Activated CD8-positive, alpha-beta memory T cell treated with anti-CD3 and anti-CD28 coated beads for 48 hours (primary cell): Measurements from ENCODE around the gene KATNBL1.

Experiments used
- DNase-seq, 3 experiments: peaks; one replicate each; pipeline ENCODE4 v3.0.0-alpha.2; 2020; ENCODE audit warnings: low read depth in 2 of 3, low spot score in 2 of 3

KATNBL1 gene, protein sequence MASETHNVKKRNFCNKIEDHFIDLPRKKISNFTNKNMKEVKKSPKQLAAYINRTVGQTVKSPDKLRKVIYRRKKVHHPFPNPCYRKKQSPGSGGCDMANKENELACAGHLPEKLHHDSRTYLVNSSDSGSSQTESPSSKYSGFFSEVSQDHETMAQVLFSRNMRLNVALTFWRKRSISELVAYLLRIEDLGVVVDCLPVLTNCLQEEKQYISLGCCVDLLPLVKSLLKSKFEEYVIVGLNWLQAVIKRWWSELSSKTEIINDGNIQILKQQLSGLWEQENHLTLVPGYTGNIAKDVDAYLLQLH

DNA sequence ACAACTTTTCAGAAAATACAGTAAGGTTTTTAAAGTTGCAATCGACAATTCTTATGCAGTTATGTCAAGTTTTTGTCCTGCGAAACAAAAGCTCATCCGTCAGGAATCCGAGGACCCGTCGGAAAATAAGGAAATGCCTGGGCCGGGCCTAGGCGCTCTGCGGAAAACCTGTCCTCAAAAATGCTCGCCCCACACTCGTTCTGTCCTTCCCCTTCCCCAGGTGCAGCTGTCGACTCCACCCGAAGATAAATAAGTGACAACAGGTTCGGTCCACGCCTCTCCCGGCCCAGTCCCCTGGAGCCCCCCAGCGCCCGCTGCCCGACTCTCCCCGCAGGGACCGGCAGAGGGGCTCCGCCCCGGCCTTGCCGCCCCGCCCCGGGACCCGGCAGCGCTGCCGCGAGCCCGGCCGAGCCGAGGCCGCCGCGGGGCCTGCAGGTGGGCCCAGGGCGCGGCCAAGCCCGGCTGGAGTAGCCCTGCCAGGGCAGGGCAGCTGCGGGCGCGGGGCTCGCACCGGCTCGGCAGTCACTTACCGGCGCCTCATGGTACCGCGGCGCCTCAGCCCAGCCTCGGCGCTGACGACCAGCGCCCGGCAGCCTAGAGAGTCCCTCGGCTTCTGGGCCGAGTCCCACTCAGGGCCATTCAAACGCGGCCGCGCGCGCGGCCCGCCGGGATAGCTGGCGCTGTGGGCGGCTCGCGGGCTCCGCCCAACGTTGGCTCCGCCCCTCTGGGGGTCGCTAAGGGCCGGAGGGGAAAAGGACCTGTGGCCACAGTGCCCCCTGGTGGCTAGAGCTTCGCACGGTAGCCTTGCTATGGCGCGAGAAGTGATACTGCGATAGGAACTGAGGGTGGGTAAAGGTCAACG lies at the start of gene KATNBL1:
TSS of gene KATNBL1 (minus strand) at position 676 of the 862 bp plus-strand sequence. CDS start 46,420 bp downstream, outside the sequence.
- DNase-seq, result peak; percentile 89 to 99 (median 99)

DNA sequence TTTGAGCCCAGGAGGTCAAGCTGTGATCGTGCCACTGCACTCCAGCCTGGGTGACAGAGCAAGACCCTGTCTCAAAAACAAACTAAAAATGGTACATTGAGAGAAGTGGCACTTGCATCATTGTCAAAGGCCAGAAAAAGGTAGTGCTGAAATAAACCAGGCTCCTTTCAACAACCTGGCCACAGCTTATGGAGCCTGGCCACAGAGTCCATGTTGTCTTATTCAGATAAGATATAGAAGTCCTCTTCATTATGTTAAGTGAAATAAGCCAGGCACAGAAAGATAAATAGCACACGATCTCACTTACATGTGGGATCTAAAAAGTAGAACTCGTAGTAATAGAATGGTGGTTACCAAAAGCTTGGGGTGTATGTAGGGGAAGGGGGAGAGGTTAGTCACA lies 49.7 kb upstream of the KATNBL1 start:
- DNase-seq, result no peak

DNA sequence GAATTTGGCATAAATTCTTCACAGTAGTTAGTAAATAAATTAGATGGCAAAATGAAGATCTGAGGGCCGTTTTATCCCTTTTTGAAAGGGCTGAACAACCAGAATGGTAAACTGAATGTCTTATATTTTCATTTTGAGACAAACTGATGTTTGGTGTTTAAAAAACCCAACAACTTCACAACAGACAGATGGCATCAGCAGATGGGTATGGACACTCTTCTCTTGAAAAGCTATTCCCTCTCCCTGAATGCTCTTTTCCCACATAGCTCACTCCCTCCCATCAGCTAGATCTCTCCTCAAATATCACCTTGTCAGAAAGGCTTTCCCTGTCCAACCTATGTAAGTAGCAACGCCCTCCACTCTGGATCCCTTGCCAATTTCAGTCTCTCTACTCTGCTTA lies 48.3 kb upstream of the KATNBL1 start:
- no peak for DNase-seq

DNA sequence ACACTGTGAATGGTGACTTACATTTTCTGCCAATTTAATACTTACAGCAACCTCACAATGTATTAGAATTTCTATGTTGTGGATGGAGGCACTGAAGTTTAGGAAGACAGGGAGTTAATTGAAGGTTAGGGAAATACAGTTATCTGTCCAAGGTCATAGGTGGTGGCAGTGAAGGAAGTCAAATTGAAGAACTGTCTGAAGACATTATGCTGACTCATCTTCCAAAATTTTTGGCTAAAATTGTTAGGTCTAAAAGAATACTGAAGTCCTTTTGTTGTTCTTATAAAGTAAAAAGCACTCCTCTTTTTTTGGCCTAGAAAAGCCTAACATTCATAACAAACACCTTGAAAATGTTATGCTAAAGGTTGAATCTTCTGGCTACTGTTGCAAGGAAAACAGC lies 42.6 kb upstream of the KATNBL1 start:
- no peak for DNase-seq

DNA sequence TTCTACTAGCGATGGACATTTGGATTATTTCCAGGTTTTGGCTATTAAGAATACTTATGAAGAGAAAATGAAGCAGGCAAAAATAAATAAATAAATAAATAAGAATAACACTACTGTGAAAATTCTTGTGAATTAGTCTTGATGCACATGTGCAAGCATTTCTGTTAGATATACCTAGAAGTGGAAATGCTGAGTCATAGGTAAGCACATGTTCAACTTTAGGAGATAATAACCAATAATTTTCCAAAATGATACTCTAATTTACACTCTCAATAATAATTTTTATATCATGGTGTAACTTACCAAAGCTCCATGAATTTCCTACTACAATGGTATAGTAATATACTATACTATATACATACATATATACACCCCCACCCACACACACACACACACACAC lies 38.3 kb upstream of the KATNBL1 start:
- no peak for DNase-seq

DNA sequence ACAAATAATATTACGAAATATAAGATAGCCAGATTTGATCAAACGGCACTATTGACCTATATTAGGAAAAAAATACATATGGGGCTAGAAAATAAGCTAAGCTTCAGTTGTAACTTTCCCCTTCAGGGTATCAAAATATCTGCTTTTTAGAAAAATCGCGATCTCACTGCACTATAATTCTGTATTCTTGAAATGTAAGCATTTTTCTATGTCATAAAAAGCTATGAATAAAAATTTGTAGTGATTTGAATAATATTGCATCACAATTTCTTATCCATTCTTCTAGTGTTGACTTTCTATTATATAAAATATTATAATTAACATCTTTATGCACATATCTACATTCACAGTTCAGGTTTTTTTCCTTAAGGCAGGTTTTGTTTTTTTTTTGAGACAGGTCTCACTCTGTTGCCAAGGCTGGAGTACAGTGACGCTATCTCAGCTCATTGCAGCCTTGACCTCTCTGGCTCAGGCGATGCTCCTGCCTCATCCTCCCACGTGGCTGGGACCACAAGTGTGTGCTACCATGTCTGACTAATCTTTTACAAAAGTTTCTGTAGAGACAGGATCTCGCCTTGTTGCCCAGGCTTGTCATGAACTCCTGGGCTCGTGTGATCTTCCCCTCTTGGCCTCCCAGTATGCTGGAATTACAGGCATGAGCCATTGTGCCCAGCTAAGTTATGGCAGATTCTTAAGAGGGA lies 36.5 kb upstream of the KATNBL1 start:
- DNase-seq, result no peak

DNA sequence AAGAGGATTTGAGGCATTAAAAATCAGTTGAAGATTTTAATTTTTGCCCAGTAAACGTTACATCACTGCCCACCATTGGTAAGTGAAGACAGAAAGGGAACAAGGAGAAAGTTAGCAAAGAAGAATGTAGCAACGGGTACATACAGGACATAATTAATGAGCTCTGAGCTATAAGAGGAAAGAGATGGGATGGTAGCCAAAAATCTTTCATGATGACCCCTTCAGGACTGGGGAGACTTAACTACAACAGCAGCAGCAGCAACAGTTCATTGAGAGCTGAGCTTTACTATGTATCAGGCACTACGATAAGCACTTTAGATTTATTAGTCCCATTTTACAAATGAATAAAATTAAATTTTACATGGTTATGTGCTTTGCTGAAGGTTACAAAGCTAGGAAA lies 33.3 kb upstream of the KATNBL1 start:
- DNase-seq, result no peak

DNA sequence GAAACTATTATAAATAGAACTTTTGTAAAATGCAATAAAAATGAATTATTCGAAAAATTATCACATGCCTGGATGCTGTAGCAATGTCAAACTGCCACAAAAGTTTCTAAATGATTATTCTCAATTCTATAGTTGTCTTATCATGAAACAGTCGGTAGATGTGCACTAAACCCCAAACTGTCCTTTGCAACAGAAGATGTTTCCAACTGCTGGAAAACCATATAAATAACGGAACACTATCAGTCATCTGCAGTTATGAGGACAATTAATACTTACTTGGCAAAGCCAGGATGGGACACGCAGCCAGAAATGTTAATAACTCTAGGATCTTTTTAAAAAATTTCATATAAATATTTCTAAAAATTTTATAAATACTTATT lies 32.4 kb upstream of the KATNBL1 start:
- DNase-seq, result no peak

DNA sequence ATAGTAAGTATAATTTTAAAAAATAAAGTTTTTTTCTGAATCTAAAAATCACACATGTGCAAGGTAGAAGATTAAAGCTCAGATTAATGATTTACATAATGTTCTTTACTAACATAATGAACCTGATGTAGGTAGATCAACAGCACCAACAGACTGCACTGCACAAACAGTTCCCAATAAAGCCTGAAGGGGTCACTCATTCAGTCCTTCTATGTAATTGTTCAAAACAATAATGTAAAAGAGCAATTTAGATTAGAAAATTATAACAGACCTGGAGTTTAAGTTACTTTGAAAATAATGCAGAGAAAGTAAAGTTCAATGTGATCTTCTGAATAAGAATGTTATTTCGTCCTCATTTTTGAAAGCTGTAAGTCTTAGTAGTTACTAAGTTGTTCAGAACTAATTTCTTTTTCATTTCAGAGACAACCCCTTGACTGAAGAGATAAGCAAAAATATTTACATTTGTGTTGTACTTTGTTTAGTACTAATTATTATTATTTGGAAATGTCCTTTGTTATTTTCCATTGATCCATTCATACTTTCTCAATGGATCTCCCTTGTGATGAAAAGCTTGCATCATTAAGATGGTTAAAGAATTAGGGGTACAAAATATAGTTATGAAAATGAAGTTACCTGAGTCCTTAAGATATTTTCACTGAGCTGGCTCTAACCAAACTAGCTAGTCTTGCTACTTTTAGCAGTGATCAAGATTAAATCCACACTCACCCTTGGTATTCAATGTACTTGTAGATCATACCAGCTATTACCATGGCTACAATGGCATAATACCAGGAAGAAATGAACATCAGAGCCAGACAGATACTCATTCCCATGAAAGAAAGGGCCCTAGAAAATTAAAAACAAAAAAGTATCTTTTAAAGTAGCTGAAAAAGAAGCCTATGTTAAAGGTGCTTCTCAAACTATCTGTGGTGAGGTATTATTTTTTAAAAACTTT lies 31.8 kb upstream of the KATNBL1 start:
- no peak for DNase-seq

DNA sequence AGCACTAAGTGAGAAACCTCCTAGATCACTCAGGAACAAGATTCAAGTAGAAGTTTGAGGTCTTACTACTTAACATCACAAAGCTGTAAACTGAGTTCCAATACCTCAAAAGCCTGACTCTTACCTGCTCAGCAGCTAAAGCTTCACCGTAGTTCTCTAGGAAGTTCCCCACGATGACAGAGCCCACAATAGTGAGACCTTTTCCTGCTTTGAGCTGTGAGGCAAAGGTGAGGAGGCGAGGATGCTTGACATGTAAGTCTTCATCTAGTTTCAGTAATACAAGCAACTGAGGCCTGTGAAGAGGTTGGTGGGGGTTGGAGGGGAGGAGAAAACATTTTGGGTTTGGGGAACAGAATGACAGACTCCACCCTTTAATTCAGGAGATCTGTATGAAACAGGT lies 30.6 kb upstream of the KATNBL1 start:
- peak in 1 of 3 experiments; percentile 17 for DNase-seq

DNA sequence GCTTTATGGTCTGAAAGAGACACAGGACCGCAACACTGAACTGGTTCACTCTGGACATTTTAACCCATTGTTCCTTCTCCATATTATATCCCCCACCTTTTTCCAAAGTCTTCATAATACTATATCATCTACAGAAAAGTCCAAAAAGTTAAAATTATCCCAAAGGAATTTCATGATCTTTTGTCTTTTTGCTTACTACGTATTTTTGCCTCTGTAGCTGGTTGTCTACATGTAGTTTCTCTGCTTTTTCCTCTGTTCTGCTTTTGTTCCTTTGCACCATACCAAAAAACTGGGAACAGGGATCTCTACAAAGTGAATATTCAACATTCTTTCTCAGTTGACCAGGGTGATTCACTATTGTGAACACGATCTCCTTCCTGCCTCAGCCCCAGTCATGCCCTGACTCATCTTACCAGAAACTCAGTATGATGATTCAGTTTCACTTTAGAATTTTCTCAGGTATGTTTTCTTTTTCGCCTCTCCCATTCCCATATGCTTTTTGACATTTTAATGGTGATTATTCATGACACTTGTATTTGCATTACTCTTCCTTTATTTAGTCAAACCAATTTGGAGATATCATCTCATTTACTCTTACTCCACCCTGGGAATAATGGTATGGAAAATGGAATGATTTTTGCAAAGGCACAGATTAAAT lies 29.4 kb upstream of the KATNBL1 start:
- DNase-seq, result no peak

DNA sequence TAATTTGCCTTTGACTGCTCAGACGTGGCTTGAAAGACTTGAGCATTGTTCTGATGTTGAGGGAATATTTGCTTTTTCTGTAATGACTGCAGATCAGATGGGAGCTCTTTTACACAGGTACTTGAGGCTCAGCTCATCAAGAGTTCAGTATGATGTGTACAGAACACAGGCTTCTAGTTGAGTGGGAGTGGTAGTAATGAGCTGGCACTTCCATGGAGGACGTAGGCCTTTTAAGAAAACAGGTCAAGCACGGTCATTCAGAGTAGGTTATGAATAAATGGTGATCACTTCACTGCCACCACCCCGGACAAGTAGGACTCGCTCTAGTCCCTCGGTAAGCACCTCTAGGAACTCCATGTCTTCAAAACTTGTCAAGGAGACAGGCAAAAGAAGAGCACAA lies 23.7 kb upstream of the KATNBL1 start:
- DNase-seq, result no peak

DNA sequence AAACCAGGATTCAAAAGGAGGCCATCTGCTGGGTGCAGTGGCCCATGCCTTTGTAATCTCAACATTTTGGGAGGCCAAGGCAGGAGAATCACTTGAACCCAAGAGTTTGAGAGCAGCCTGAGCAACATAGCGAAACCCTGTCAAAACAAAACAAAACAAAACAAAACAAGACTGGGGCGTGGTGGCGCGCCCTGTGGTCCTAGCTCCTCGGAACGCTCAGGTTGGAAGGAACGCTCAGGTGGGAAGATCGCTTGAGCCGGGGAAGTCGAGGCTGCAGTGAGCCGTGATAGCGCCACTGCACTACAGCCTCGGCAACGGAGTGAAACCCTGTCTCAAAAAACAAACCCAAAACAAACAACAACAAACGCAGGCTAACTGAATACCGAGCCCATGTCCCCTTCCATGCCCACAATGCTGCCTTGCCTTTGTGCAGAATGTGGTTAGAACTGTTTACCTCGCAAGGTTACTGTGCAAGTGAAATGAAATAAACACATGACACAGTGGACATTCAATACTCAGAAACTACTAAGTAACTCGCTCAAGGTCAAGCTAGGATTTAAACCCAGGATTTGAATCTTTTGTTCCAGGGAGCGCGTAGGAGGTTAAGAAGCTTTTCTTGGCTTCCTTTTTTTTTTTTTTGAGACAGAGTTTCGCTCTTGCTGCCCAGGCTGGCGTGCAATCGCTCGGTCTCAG lies 14.2 kb upstream of the KATNBL1 start:
- DNase-seq, result no peak

DNA sequence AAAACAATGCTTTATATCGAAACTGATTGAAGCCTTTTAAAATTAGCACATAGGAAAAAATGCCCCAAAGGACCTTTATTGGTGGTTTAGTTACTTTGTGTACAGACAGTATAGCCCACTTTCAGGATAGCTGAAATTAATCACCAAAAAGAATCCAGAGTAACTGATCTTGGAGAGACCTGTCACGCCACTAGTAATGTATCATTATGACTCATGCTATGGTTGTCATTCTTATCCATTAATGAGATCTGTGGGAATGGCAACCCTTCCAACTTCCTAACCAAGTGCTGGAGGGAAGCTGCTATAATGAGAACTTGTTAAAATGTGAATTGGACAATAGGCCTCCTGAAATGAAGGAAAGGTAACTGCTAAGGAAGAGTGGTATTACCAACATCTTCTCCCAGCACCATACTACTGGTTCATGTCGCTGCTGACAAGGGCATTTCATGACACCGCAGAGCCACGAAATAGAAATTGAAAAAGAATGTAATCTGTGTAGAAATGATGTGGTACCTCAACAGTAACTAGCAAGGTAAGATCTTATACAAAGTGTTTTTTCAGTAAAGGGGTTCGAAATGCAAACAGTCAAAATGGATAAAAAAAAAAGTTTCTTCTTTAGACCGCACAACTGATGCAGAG lies 7.8 kb upstream of the KATNBL1 start:
- no peak for DNase-seq

DNA sequence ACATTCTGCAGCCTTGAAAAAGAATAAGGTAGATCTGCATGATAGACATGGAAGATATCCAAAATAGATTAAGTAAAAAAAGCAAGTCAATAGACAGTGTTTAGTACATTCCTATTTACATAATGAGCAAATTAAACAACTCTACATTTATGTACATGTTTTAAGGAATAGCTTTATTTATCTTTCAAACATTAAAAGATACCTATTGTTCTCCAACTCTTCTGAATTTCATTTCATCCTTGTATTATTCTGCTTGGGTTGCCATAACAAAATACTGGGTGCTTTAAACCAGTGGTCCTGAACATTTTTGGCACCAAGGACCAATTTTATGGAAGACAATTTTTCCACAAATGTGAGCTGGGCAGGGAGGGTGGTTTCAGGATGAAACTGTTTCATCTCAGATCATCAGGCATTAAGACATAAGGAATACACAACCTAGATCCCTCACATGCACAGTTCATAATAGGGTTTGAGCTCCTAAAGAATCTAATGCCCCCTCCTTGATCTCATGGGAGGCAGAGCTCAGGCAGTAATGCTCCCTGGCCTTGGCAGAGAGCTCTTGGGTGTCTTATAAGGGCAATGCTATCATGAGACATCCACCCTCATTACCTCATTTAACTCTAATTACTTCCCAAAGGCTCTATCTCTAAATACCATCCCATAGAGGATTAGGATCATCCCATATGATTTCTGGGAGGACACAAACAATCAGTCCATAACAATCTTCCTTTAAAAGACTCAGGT lies 6.8 kb upstream of the KATNBL1 start:
- DNase-seq, result no peak

DNA sequence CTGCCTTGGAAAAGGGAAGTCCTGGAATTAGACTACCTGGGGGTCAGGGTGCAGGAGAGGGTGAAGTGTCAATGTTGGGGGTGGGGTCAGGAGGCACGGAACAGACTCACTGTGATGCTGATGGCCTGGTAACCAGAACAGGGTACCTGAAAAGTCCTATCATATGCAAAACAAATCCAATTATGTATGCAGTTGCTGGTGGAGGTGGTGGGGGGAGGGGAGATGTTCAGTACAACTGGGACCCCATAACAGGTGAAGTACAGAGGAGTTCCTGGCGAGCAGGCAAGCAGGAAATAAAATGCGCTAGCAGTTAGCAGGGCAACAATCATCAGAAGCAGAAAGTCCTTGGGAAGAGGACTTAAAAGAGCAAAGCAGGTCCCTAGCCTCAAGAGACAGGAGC lies 4.2 kb upstream of the KATNBL1 start:
- DNase-seq, result no peak

DNA sequence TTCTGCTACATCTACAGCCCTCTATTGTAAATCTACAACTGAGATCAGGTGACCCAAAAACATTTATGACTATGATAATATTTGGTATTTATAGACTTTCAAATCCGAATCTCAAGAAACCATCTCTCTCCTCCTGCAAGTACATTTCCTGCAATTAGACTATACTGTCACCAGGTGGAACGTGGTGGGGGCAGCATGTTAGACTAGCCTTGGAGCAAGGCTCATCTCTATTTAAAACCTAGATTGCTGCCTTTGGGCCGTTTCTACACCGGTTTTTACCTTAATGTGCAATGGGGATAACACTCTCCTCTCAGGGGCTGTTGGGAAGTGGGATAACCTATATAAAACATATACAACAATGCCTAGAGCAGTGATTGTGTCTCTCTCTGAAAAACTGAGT lies 3.8 kb upstream of the KATNBL1 start:
- DNase-seq, result no peak

DNA sequence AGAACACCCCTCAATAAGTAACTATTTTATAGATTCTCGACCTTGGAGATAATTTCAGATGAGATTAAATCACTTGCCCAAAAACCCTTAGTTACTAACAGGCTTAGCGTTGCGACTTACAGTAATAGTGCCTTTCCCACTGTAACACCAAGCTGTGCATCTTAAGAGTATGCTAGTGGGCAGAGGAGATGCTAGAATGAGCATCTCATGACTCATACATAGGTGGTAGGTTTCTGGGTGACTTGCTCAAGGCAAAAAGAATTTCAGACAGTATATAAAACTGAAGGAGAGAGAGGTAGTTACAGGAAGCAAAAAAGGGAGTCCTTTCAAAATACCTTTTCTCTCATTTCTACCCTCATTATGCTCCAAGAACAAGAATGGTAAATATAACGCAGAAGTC lies 3.9 kb downstream of the KATNBL1 start:
- no peak for DNase-seq

DNA sequence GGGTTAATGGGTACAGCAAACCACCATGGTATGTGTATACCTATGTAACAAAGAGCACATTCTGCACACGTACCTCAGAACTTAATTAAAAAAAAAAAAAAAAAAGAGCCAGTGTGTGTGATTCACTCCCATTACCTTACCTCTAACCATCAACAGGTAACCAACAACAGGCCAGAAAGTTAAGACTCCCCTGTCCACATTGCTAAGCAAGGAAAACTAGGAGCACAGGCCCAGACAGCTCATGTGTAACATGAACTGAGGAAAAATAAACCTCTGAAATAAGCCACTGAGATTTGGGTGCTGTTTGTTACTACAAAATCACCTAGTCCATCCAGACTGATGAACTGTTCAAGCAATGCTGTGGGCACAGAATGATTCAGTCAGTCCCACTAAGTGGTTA lies 6.0 kb downstream of the KATNBL1 start:
- DNase-seq, result no peak
